Astrocyte of the cerebellum (primary cell): ENCODE measurements around the gene HCAR1.
"Not testable (repeated sequence)": the region's sequence is repeated elsewhere in the genome, so short reads cannot be mapped to it uniquely, and the experiment has no call there.

Experiments used
- DNase-seq: peaks from one replicate; pipeline ENCODE4 v3.0.0-alpha.2; 2011; ENCODE audit warnings: low read depth
- H3K4me3 ChIP-seq: 2 replicates; pipeline ENCODE4 v1.5.1; 2011; ENCODE audit warnings: mild to moderate bottlenecking, low read depth, low read length, moderate library complexity
- CTCF ChIP-seq: IDR thresholded peaks from 2 replicates; pipeline ENCODE4 v1.5.1; 2012; ENCODE audit warnings: low read length, low read depth, moderate library complexity, mild to moderate bottlenecking; ENCODE audit errors: missing control alignments
- in situ Hi-C: cut with HindIII; loops from 2 replicates; pipeline ENCODE4 v1.10.0; 2017; ENCODE audit warnings: low sequenced_read_pairs

HCAR1 gene

GRCh38 chr12:122691566-122691965 is 39.1 kb downstream of the HCAR1 start:
- no peak overlapping the region for H3K4me3 ChIP-seq
- no peak for TF ChIP-seq CTCF
- in situ Hi-C loops: no loop called here
- DNase-seq: no peak

GRCh38 chr12:122688291-122688690 is 42.4 kb downstream of the HCAR1 start:
- DNase-seq: no peak
- H3K4me3 ChIP-seq: no peak overlapping the region
- in situ Hi-C loops: no loop called here
- TF ChIP-seq CTCF: no peak

- in situ Hi-C loops: no loop called here
- no peak overlapping the region for H3K4me3 ChIP-seq
- no peak for TF ChIP-seq CTCF
- no peak for DNase-seq
Observed at GRCh38 chr12:122687086-122687485, 43.6 kb downstream of the HCAR1 start.

- in situ Hi-C loops: no loop called here
- H3K4me3 ChIP-seq: no peak overlapping the region
- DNase-seq: no peak
- no peak for TF ChIP-seq CTCF
Observed at GRCh38 chr12:122686538-122686937, 44.1 kb downstream of the HCAR1 start.

- no peak for DNase-seq
- H3K4me3 ChIP-seq: no peak overlapping the region
- TF ChIP-seq CTCF: no peak
- in situ Hi-C loops: no loop called here
Observed at GRCh38 chr12:122684297-122684813, 46.3 kb downstream of the HCAR1 start.

- in situ Hi-C loops: no loop called here
- DNase-seq: peak; percentile 20
- TF ChIP-seq CTCF: no peak
- no peak overlapping the region for H3K4me3 ChIP-seq
Observed at GRCh38 chr12:122681814-122682213, 48.8 kb downstream of the HCAR1 start.

- in situ Hi-C loops, H3K4me3 ChIP-seq, DNase-seq: not testable (repeated sequence)
Observed at GRCh38 chr12:122680989-122681388, 49.7 kb downstream of the HCAR1 start.

- in situ Hi-C loops, DNase-seq, H3K4me3 ChIP-seq: not testable (repeated sequence)
Observed at GRCh38 chr12:122676781-122677180, 53.9 kb downstream of the HCAR1 start.
